ENCODE results near the gene ST6GAL1. TPM values are rescaled to one million over a fixed set of nuclear protein-coding genes. Genes with fewer than 3 reads are reported as not detected.

ST6GAL1 gene
- total and polyA plus RNA-seq, 2 of the 8 experiments (the other 6 are each of a cell fraction or from before 2014, with no cell fraction given) = 62.8 to 80.9 TPM

DNA sequence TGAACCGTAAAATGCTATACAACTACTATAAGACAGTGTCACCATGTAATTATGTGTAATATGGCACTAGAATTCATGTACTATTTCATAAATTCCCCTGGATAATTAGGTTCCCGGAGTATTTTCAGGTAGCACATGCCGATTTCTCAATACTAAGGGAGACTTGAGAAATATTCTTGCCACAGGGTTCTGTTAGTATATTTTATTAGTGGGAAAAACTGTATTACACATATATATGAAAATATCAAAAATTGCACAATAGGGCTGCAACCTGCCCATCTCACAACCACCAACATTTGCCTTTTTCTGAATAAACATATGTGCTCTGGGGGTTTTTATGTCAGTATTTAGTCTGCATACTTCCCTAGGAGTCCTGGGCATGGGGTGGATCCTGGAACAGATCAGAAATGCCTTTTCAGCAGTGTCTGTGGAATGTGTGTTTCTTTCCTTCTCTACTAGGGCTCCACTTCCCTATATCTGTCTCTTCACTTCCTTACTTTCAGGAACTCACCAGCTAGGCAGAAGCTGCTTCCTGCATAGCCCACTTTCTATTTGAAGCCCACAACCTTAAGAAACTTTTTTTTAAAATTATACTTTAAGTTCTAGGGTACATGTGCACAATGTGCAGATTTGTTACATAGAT is 121.5 kb downstream of the ST6GAL1 start:
- H2AFZ ChIP-seq (ENCODE audit: low read length) = no peak overlapping the region
- no peak overlapping the region for H3K4ac ChIP-seq (replicated peaks; ENCODE audit: insufficient read length, low read depth, low read length)
- DNase-seq (ENCODE audit: low read depth in 1 of 2, low spot score in 2 of 2) (no peak), FAIRE-seq (no peak)
- no peak overlapping the region for H2BK5ac ChIP-seq (ENCODE audit: low read depth, low read length)
- peaks cover 0 to 10% of the 10 kb centered on the region in 2 experiments; a peak in 1 of 4 replicates for H3K79me2 ChIP-seq (ENCODE audit: control insufficient read depth in 1 of 2, insufficient read depth in 2 of 2, low read length in 2 of 2)
- ChIA-PET POLR2A (ENCODE audit: partially characterized antibody) (no interaction called here), CTCF (ENCODE audit: partially characterized antibody) (no interaction called here)
- H3K4me2 ChIP-seq (ENCODE audit: insufficient read depth in 1 of 2, low read depth in 2 of 2, low read length in 2 of 2) = no peak overlapping the region
- H3K18ac ChIP-seq (ENCODE audit: extremely low read depth, low read length) = no peak overlapping the region
- H2BK120ac ChIP-seq (replicated peaks; ENCODE audit: low read depth, low read length) = no peak overlapping the region
- H3K56ac ChIP-seq (replicated peaks; ENCODE audit: insufficient read length, low read depth, low read length) = no peak overlapping the region
- no peak overlapping the region for H3K9ac ChIP-seq (replicated peaks in 1 of 4; ENCODE audit: extremely low read depth in 1 of 4, low read depth in 3 of 4, low read length in 3 of 4)
- no peaks in the 10 kb centered on the region for H3K23me2 ChIP-seq (ENCODE audit: low read depth, low read length)
- H3K9me3 ChIP-seq (ENCODE audit: insufficient read depth in 2 of 2, low read depth in 1 of 2, low read length in 1 of 2) = peaks cover 0 to under 1% of the 10 kb centered on the region in 2 experiments; a peak in 1 of 4 replicates
- no peak overlapping the region for H2BK12ac ChIP-seq (ENCODE audit: low read depth, low read length)
- H3K14ac ChIP-seq (ENCODE audit: insufficient read length) = no peak overlapping the region
- 90% methylated on average over 3 of the region's 3 CpGs; no CpG with 5 or more reads in 1 of the 2 experiments for WGBS, 2 experiments (ENCODE audit: extremely low coverage in 1 of 2, insufficient coverage in 1 of 2, insufficient read length in 1 of 2, insufficient replicate concordance in 2 of 2, low coverage in 1 of 2, low lambda C conversion rate in 2 of 2, missing lambda C conversion rate in 1 of 2)
- H4K5ac ChIP-seq (ENCODE audit: insufficient read length, low read depth, low read length) = no peak overlapping the region
- no peak overlapping the region for H2BK15ac ChIP-seq (ENCODE audit: low read length)
- H3K27me3 ChIP-seq (replicated peaks in 1 of 4; ENCODE audit: control insufficient read depth in 3 of 4, extremely low read depth in 1 of 4, insufficient read depth in 3 of 4, low read length in 3 of 4) = no peaks in the 10 kb centered on the region
- no peaks in the 10 kb centered on the region for H3K79me1 ChIP-seq (ENCODE audit: low read depth, low read length)
- no peak overlapping the region for H3K4me3 ChIP-seq (ENCODE audit: extremely low read depth in 1 of 4, insufficient read depth in 2 of 4, low read depth in 3 of 4, low read length in 4 of 4)
- peaks cover 0 to 2% of the 10 kb centered on the region in 2 experiments for H4K20me1 ChIP-seq (replicated peaks in 1 of 2; ENCODE audit: control insufficient read depth in 1 of 2, insufficient read depth in 2 of 2, low read length in 2 of 2)
- H4K91ac ChIP-seq (replicated peaks; ENCODE audit: insufficient read length, low read length) = no peak overlapping the region
- H3K27ac ChIP-seq (ENCODE audit: low read depth, low read length) = no peak overlapping the region
- no peak overlapping the region for H2AK5ac ChIP-seq (ENCODE audit: low read depth, low read length)
- H2BK20ac ChIP-seq (ENCODE audit: low read length) = no peak overlapping the region
- H3K23ac ChIP-seq (ENCODE audit: insufficient read length) = no peak overlapping the region
- no peaks in the 10 kb centered on the region for H3K4me1 ChIP-seq (replicated peaks in 1 of 4; ENCODE audit: control insufficient read depth in 3 of 4, insufficient read depth in 4 of 4, low read length in 3 of 4)
- peaks cover 2 to 44% (median 20%) of the 10 kb centered on the region in 4 experiments; a peak in 7 of 8 replicates for H3K36me3 ChIP-seq (ENCODE audit: control insufficient read depth in 2 of 4, insufficient read depth in 4 of 4, low read length in 3 of 4)
- H4K8ac ChIP-seq (ENCODE audit: extremely low read depth, insufficient read depth, low read length) = no peak overlapping the region
- no peak for TF ChIP-seq CHD1 (IDR thresholded peaks at IDR 0.05; ENCODE audit: low read depth, low read length)
- no peak for TF ChIP-seq NANOG (IDR thresholded peaks at IDR 0.05; ENCODE audit: insufficient read depth, low read depth, low read length, poor library complexity, severe bottlenecking)
- no peak for TF ChIP-seq CTBP2 (IDR thresholded peaks at IDR 0.05; ENCODE audit: borderline replicate concordance, insufficient read depth, insufficient read length, low read length)
- TF ChIP-seq USF2 (IDR thresholded peaks at IDR 0.05; ENCODE audit: low read length) = no peak
- TF ChIP-seq TCF12 (IDR thresholded peaks at IDR 0.05; ENCODE audit: low read depth, low read length) = no peak
- no peak for TF ChIP-seq EP300 (IDR thresholded peaks at IDR 0.05; ENCODE audit: borderline replicate concordance in 1 of 2, low read depth in 2 of 2, low read length in 2 of 2)
- no peak for TF ChIP-seq SP4 (IDR thresholded peaks at IDR 0.05; ENCODE audit: low read length)
- TF ChIP-seq YY1 (IDR thresholded peaks at IDR 0.05; ENCODE audit: low read depth, low read length) = no peak
- TF ChIP-seq SP1 (IDR thresholded peaks at IDR 0.05; ENCODE audit: low read depth, low read length) = no peak
- no peak for TF ChIP-seq BCL11A (IDR thresholded peaks at IDR 0.05; ENCODE audit: low read depth in 2 of 2, low read length in 2 of 2)
- TF ChIP-seq RXRA (IDR thresholded peaks at IDR 0.05; ENCODE audit: insufficient read depth, low read depth, low read length) = no peak
- TF ChIP-seq SIX5 (IDR thresholded peaks at IDR 0.05; ENCODE audit: low read depth, low read length) = no peak
- no peak for TF ChIP-seq KDM4A (IDR thresholded peaks at IDR 0.05; ENCODE audit: low read depth, low read length, severe bottlenecking)

Measured in H1 (cell line).